H9 (cell line): ENCODE measurements around the gene KIF26B. TPM values are rescaled to one million over a fixed set of nuclear protein-coding genes. Genes with fewer than 3 reads are reported as not detected.

Source experiments
- DNase-seq: peaks from one replicate; pipeline ENCODE4 v3.0.0-alpha.2; 2017
- H2AFZ ChIP-seq: one replicate; pipeline ENCODE4 v1.6.1; 2013; ENCODE audit warnings: mild to moderate bottlenecking, low read length, control low read depth, moderate library complexity
- H2AK5ac ChIP-seq: 2 replicates; pipeline ENCODE4 v1.6.1; 2013; ENCODE audit warnings: low read length, control low read depth, mixed read lengths; ENCODE audit not compliant: insufficient read length
- H2BK120ac ChIP-seq: one replicate; pipeline ENCODE4 v1.6.1; 2013; ENCODE audit warnings: low read depth, mild to moderate bottlenecking, low read length, control low read depth, inconsistent platforms; ENCODE audit not compliant: poor library complexity, severe bottlenecking
- H2BK12ac ChIP-seq: 2 replicates; pipeline ENCODE4 v1.6.1; 2013; ENCODE audit warnings: low read length, control low read depth, mixed read lengths, low read depth; ENCODE audit not compliant: insufficient read length
- H2BK15ac ChIP-seq: 2 replicates; pipeline ENCODE4 v1.6.1; 2013; ENCODE audit warnings: low read depth, low read length, control low read depth
- H2BK20ac ChIP-seq: one replicate; pipeline ENCODE4 v1.6.1; 2013; ENCODE audit warnings: low read depth, mild to moderate bottlenecking, low read length, control low read depth, inconsistent platforms; ENCODE audit not compliant: poor library complexity, severe bottlenecking
- H2BK5ac ChIP-seq: 2 replicates; pipeline ENCODE4 v1.6.1; 2013; ENCODE audit warnings: low read length, control low read depth, mixed read lengths; ENCODE audit not compliant: insufficient read length
- H3K14ac ChIP-seq: 2 replicates; pipeline ENCODE4 v1.6.1; 2013; ENCODE audit warnings: low read length, control low read depth; ENCODE audit not compliant: insufficient read depth
- H3K18ac ChIP-seq: 2 replicates; pipeline ENCODE4 v1.6.1; 2013; ENCODE audit warnings: low read depth, mild to moderate bottlenecking, mixed read lengths, low read length, control low read depth; ENCODE audit not compliant: insufficient read length
- H3K23ac ChIP-seq: 2 replicates; pipeline ENCODE4 v1.6.1; 2013; ENCODE audit warnings: low read length, control low read depth, mixed read lengths, low read depth; ENCODE audit not compliant: insufficient read length
- H3K23me2 ChIP-seq: 2 replicates; pipeline ENCODE4 v1.6.1; 2013; ENCODE audit warnings: low read depth, mild to moderate bottlenecking, mixed read lengths, low read length, control low read depth; ENCODE audit not compliant: insufficient read length, poor library complexity, severe bottlenecking
- H3K27ac ChIP-seq: 2 replicates; pipeline ENCODE4 v1.5.1; 2013; ENCODE audit warnings: low read length, control low read depth, mixed read lengths, low read depth; ENCODE audit not compliant: insufficient read length
- H3K27me3 ChIP-seq: 2 replicates; pipeline ENCODE4 v1.6.1; 2013; ENCODE audit warnings: low read length, control low read depth, inconsistent platforms; ENCODE audit not compliant: insufficient read depth
- H3K4ac ChIP-seq: 2 replicates; pipeline ENCODE4 v1.6.1; 2013; ENCODE audit warnings: low read depth, mild to moderate bottlenecking, control low read depth, inconsistent platforms, low read length, moderate library complexity
- H3K4me1 ChIP-seq: 2 replicates; pipeline ENCODE4 v1.6.1; 2013; ENCODE audit warnings: low read length, control low read depth, inconsistent platforms; ENCODE audit not compliant: insufficient read depth
- H3K4me2 ChIP-seq: 2 replicates; pipeline ENCODE4 v1.6.1; 2013; ENCODE audit warnings: low read length, control low read depth, mixed read lengths; ENCODE audit not compliant: insufficient read length, insufficient read depth
- H3K56ac ChIP-seq: 2 replicates; pipeline ENCODE4 v1.6.1; 2013; ENCODE audit warnings: low read depth, mild to moderate bottlenecking, mixed read lengths, low read length, control low read depth; ENCODE audit not compliant: insufficient read length
- H3K79me1 ChIP-seq: 2 replicates; pipeline ENCODE4 v1.6.1; 2013; ENCODE audit warnings: low read depth, mild to moderate bottlenecking, moderate library complexity, low read length, control low read depth, inconsistent platforms; ENCODE audit not compliant: insufficient read depth, poor library complexity, severe bottlenecking
- H3K79me2 ChIP-seq: 2 replicates; pipeline ENCODE4 v1.6.1; 2013; ENCODE audit warnings: low read length, control low read depth, inconsistent platforms; ENCODE audit not compliant: insufficient read depth
- H3K9ac ChIP-seq: 2 replicates; pipeline ENCODE4 v1.6.1; 2013; ENCODE audit warnings: low read length, control low read depth, mixed read lengths; ENCODE audit not compliant: insufficient read length; ENCODE audit errors: extremely low read depth
- H3K9me3 ChIP-seq: one replicate; pipeline ENCODE4 v1.6.1; 2013; ENCODE audit warnings: low read depth, low read length, inconsistent platforms; ENCODE audit not compliant: control insufficient read depth
- H3T11ph ChIP-seq: one replicate; pipeline ENCODE4 v1.6.1; 2013; ENCODE audit warnings: mild to moderate bottlenecking, low read length, control low read depth, inconsistent platforms
- H4K20me1 ChIP-seq: one replicate; pipeline ENCODE4 v1.6.1; 2013; ENCODE audit not compliant: control insufficient read depth, insufficient read length, insufficient read depth
- H4K5ac ChIP-seq: 2 replicates; pipeline ENCODE4 v1.6.1; 2013; ENCODE audit warnings: low read depth, mild to moderate bottlenecking, mixed read lengths, low read length, control low read depth; ENCODE audit not compliant: insufficient read length
- H4K8ac ChIP-seq: replicated peaks from 2 replicates; pipeline ENCODE4 v1.6.1; 2013; ENCODE audit warnings: low read length, control low read depth, mixed read lengths, low read depth; ENCODE audit not compliant: insufficient read length
- H4K91ac ChIP-seq: 2 replicates; pipeline ENCODE4 v1.6.1; 2013; ENCODE audit warnings: low read depth, mild to moderate bottlenecking, moderate library complexity, mixed read lengths, low read length, control low read depth; ENCODE audit not compliant: insufficient read length
- H3K27ac Mint-ChIP-seq, 3 experiments: 2 replicates in 2 of 3; 3 replicates in 1 of 3; pipeline ENCODE4 v1.8.0; 2020 to 2021; ENCODE audit warnings: mixed read lengths in 3 of 3, mild to moderate bottlenecking in 1 of 3, moderate library complexity in 1 of 3
- H3K27me3 Mint-ChIP-seq: 2 replicates; pipeline ENCODE4 v1.8.0; 2021; ENCODE audit warnings: low read depth, mild to moderate bottlenecking, moderate library complexity, mixed read lengths
- H3K36me3 Mint-ChIP-seq, 3 experiments: 2 replicates in 2 of 3; 3 replicates in 1 of 3; pipeline ENCODE4 v1.8.0; 2020 to 2021; ENCODE audit warnings: low read depth in 3 of 3, mixed read lengths in 3 of 3; ENCODE audit not compliant: insufficient read depth in 1 of 3
- H3K4me1 Mint-ChIP-seq, 2 experiments: 2 replicates each; pipeline ENCODE4 v1.8.0; 2020; ENCODE audit warnings: mixed read lengths in 2 of 2
- H3K4me3 Mint-ChIP-seq, 2 experiments: 2 replicates in 1 of 2; 3 replicates in 1 of 2; pipeline ENCODE4 v1.8.0; 2020 to 2021; ENCODE audit warnings: mild to moderate bottlenecking in 2 of 2, mixed read lengths in 2 of 2, moderate library complexity in 1 of 2
- H3K9me3 Mint-ChIP-seq, 2 experiments: 2 replicates in 1 of 2; 3 replicates in 1 of 2; pipeline ENCODE4 v1.8.0; 2020; ENCODE audit warnings: mild to moderate bottlenecking in 2 of 2, mixed read lengths in 2 of 2, moderate library complexity in 1 of 2
- CTCF ChIP-seq: fragments of 200-600 bp; sonication (generic); conservative IDR thresholded peaks from 3 replicates; pipeline ENCODE4 v1.8.0; 2021; ENCODE audit warnings: antibody characterized with exemption, mild to moderate bottlenecking
- WGBS: extraction: QIAGEN DNeasy Blood & Tissue Kit; methylation state at CpG from one replicate; pipeline ENCODE4 v1.1.7; 2013; ENCODE audit warnings: missing lambda C conversion rate, low lambda C conversion rate, mixed read lengths; ENCODE audit not compliant: insufficient read length; ENCODE audit errors: extremely low coverage; 5-methylcytosine and 5-hydroxymethylcytosine counted together
- total RNA-seq: library from RNA; stranded (reverse); gene quantifications from 2 replicates; pipeline ENCODE4 v1.2.1, GENCODE V29; 2021

KIF26B gene
- total RNA-seq, 1 experiment from 2014 or later: 0.13 TPM

GRCh38 chr1:245370175-245370825 is 215.5 kb downstream of the KIF26B start:
- no peak overlapping the region for H3K27ac Mint-ChIP-seq
- Histone ChIP-seq H2BK20ac (no peak overlapping the region), H2BK5ac (no peak overlapping the region), H4K20me1 (no peaks in the 10 kb centered on the region), H2BK12ac (no peak overlapping the region), H3K23me2 (no peaks in the 10 kb centered on the region), H4K5ac (no peak overlapping the region), H3K4me1 (no peaks in the 10 kb centered on the region), H4K91ac (no peak overlapping the region), H2BK15ac (no peak overlapping the region), H3K4me2 (no peak overlapping the region), H3K23ac (no peak overlapping the region), H3K18ac (no peak overlapping the region), H2AK5ac (no peak overlapping the region), H3K79me1 (no peaks in the 10 kb centered on the region), H3K79me2 (no peaks in the 10 kb centered on the region), H2AFZ (no peak overlapping the region), H3K56ac (no peak overlapping the region), H3K27me3 (no peaks in the 10 kb centered on the region), H3K27ac (no peak overlapping the region), H3K4ac (no peak overlapping the region), H3K9me3 (no peaks in the 10 kb centered on the region), H3T11ph (no peak overlapping the region), H3K9ac (no peak overlapping the region), H2BK120ac (no peak overlapping the region), H3K14ac (no peak overlapping the region), H4K8ac (no peak overlapping the region)
- peaks cover 11% of the 10 kb centered on the region for H3K27me3 Mint-ChIP-seq
- H3K4me1 Mint-ChIP-seq: no peaks in the 10 kb centered on the region
- no peak for DNase-seq
- H3K36me3 Mint-ChIP-seq: peaks cover 4 to 8% (median 6%) of the 10 kb centered on the region in 3 experiments; a peak in 4 of 7 replicates
- H3K9me3 Mint-ChIP-seq: peaks cover 5 to 12% of the 10 kb centered on the region in 2 experiments; a peak in 4 of 5 replicates
- no CpG with 5 or more reads among the region's 15 CpGs for WGBS
- no peak for TF ChIP-seq CTCF
- H3K4me3 Mint-ChIP-seq: no peak overlapping the region
